Measurements from ENCODE around the gene SARDH.

DNA sequence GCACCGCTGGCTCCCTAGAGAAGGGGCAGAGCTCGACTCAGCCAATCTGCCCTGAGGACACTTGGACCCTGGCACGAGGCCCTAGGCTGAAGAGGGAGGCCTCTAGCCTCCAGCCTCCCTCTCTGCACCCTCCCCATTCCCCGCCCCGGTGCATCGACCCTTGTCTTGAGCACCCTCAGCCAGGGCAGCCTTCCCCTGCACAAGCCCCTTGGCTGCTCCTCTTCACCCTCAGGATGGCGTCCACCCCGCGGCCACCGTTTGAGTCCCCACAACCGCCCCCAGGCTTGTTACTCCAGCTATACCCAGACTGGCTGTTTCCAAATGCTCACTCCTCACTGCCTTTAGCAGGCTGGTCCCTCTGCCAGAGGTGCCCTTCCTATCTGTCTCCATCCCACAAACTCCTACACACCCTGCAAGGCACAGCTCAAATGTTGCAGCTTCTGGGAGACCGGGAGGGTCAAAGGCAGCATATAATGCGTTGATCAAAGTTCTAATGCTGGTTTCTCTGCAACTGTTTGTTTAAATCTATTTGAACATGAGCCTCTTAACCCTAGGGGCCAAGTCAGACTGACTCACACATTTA, 122.5 kb downstream of the SARDH start:
- TF ChIP-seq, protein P1, sequence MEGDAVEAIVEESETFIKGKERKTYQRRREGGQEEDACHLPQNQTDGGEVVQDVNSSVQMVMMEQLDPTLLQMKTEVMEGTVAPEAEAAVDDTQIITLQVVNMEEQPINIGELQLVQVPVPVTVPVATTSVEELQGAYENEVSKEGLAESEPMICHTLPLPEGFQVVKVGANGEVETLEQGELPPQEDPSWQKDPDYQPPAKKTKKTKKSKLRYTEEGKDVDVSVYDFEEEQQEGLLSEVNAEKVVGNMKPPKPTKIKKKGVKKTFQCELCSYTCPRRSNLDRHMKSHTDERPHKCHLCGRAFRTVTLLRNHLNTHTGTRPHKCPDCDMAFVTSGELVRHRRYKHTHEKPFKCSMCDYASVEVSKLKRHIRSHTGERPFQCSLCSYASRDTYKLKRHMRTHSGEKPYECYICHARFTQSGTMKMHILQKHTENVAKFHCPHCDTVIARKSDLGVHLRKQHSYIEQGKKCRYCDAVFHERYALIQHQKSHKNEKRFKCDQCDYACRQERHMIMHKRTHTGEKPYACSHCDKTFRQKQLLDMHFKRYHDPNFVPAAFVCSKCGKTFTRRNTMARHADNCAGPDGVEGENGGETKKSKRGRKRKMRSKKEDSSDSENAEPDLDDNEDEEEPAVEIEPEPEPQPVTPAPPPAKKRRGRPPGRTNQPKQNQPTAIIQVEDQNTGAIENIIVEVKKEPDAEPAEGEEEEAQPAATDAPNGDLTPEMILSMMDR (IDR thresholded peaks at IDR 0.05): no peak
- TF ChIP-seq POLR2A (IDR thresholded peaks at IDR 0.05): no peak
